ENCODE data around the gene AP2A2. TPM values are rescaled to one million over a fixed set of nuclear protein-coding genes. Genes with fewer than 3 reads are reported as not detected.

Gene AP2A2
- total RNA-seq, 4 donors from 2014 or later: 70.5 to 130 (median 102) TPM

DNA sequence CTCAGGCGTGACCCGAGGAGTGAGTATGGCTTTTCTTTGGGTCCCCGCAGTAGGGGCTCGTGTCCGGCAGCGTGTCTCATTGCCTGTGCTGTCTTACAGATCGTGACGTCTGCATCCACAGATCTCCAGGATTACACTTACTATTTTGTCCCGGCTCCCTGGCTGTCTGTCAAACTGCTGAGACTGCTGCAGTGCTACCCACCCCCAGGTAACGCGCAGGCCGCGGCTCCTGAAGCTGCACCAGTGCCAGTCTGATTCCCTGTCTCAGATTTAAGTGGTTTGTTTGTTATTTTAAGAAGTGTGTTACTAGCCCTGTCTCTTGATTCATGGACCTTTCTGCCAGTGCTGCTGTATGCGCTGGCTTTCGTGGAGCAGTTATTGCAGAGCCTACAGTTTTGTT lies 58.9 kb downstream of the AP2A2 start:
- in situ Hi-C loops (cut with MboI; ENCODE audit: low pct_ligation_motif_present in 1 of 4, low pct_unique_long_range_greater_than_20kb in 1 of 4, low sequenced_read_pairs in 3 of 4): no loop called here
- Histone ChIP-seq H3K36me3 (peaks cover 0 to 48% (median 18%) of the 10 kb centered on the region in 4 donors), H3K9me3 (no peaks in the 10 kb centered on the region), H3K4me3 (no peak overlapping the region), H3K27ac (no peak overlapping the region), H3K4me1 (no peaks in the 10 kb centered on the region), H3K27me3 (no peaks in the 10 kb centered on the region)
- DNase-seq: no peak
- intact Hi-C loops (cut with DNase I; ENCODE audit: low total_unique reads): no loop called here
- WGBS, 2 donors (ENCODE audit: low coverage in 1 of 2): 94 to 100% methylated on average over 2 to 15 of the region's 15 CpGs
- TF ChIP-seq, protein P1, sequence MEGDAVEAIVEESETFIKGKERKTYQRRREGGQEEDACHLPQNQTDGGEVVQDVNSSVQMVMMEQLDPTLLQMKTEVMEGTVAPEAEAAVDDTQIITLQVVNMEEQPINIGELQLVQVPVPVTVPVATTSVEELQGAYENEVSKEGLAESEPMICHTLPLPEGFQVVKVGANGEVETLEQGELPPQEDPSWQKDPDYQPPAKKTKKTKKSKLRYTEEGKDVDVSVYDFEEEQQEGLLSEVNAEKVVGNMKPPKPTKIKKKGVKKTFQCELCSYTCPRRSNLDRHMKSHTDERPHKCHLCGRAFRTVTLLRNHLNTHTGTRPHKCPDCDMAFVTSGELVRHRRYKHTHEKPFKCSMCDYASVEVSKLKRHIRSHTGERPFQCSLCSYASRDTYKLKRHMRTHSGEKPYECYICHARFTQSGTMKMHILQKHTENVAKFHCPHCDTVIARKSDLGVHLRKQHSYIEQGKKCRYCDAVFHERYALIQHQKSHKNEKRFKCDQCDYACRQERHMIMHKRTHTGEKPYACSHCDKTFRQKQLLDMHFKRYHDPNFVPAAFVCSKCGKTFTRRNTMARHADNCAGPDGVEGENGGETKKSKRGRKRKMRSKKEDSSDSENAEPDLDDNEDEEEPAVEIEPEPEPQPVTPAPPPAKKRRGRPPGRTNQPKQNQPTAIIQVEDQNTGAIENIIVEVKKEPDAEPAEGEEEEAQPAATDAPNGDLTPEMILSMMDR (IDR thresholded peaks at IDR 0.05): no peak
- no peak for TF ChIP-seq EP300 (IDR thresholded peaks at IDR 0.05; ENCODE audit: low read depth)
- TF ChIP-seq POLR2A (IDR thresholded peaks at IDR 0.05): no peak
- no peak for TF ChIP-seq POLR2AphosphoS5 (IDR thresholded peaks at IDR 0.05)

GRCh38 chr11:985406-985805 lies 59.7 kb downstream of the AP2A2 start:
- no peak overlapping the region for H3K4me3 ChIP-seq
- H3K4me1 ChIP-seq: no peaks in the 10 kb centered on the region
- 65% methylated on average over 21 of the region's 21 CpGs; no CpG with 5 or more reads in 1 of the 2 donors for WGBS, 2 donors (ENCODE audit: low coverage in 1 of 2)
- H3K27ac ChIP-seq: no peak overlapping the region
- peak; percentile 32 for DNase-seq
- in situ Hi-C loops (cut with MboI; ENCODE audit: low pct_ligation_motif_present in 1 of 4, low pct_unique_long_range_greater_than_20kb in 1 of 4, low sequenced_read_pairs in 3 of 4): no loop called here
- no peak for TF ChIP-seq POLR2A (IDR thresholded peaks at IDR 0.05)
- intact Hi-C loops (cut with DNase I; ENCODE audit: low total_unique reads): no loop called here
- no peaks in the 10 kb centered on the region for H3K9me3 ChIP-seq
- no peaks in the 10 kb centered on the region for H3K27me3 ChIP-seq
- H3K36me3 ChIP-seq: peaks cover 0 to 52% (median 18%) of the 10 kb centered on the region in 4 donors

DNA sequence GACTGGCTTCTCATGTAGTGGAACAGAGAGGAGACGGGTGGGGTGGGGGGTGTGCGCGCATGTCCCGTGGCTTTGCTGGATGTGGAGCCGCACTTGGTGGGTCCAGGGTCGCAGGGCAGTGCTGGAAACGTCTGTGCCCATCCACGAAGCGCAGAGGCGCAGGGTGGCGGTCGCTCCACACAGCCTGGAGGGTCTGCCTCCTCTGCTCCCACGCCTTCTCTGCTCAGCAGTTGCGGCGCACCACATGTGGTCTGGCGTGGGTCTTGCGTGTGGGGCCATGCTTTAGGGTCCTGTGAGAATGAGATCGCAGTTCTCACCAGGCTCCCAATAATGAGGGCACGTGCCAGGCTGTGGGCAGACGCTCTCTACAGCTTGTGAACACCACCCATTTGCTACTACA lies 60.2 kb downstream of the AP2A2 start:
- no peaks in the 10 kb centered on the region for H3K4me1 ChIP-seq
- intact Hi-C loops (cut with DNase I; ENCODE audit: low total_unique reads): no loop called here
- WGBS, 2 donors (ENCODE audit: low coverage in 1 of 2): 91% methylated on average over 20 of the region's 20 CpGs; no CpG with 5 or more reads in 1 of the 2 donors
- H3K4me3 ChIP-seq: no peak overlapping the region
- H3K27me3 ChIP-seq: no peaks in the 10 kb centered on the region
- no peaks in the 10 kb centered on the region for H3K9me3 ChIP-seq
- H3K36me3 ChIP-seq: peaks cover 0 to 52% (median 18%) of the 10 kb centered on the region in 4 donors
- in situ Hi-C loops (cut with MboI; ENCODE audit: low pct_ligation_motif_present in 1 of 4, low pct_unique_long_range_greater_than_20kb in 1 of 4, low sequenced_read_pairs in 3 of 4): no loop called here
- TF ChIP-seq POLR2AphosphoS5 (IDR thresholded peaks at IDR 0.05) (no peak), POLR2A (IDR thresholded peaks at IDR 0.05) (no peak), EP300 (IDR thresholded peaks at IDR 0.05; ENCODE audit: low read depth) (no peak)
- TF ChIP-seq, protein P1 (IDR thresholded peaks at IDR 0.05): no peak
- H3K27ac ChIP-seq: no peak overlapping the region
- no peak for DNase-seq

DNA sequence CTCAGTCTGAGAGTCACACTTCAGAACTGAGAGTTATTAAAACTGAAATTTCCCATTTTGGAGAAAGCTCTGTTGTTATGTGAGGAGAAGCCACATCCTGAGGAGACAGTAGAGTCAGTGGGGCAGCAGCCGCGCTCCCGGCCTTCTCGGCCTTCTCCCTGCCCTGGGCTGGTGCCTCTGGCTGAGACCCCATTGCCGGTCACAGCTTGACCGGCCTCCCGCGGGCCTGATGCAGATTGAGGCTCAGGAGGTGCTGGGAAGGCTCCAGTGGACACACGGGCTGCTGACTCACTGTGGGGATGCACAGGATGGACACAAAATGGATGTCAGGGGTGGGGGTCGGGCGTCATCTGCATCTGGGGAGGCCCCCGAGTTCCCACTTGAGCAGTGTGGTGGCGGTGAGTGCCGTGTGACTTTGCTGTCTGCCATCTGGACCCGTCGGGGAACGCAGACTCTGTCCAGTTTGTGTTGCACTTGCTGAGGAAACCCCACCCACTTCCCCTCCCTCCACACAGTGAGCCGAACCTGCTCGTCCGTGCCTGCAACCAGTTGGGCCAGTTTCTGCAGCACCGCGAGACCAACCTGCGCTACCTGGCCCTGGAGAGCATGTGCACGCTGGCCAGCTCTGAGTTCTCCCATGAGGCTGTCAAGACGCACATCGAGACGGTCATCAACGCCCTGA lies 60.7 kb downstream of the AP2A2 start:
- H3K4me1 ChIP-seq: no peaks in the 10 kb centered on the region
- no peaks in the 10 kb centered on the region for H3K9me3 ChIP-seq
- no peak overlapping the region for H3K4me3 ChIP-seq
- no peaks in the 10 kb centered on the region for H3K27me3 ChIP-seq
- WGBS, 2 donors (ENCODE audit: low coverage in 1 of 2): 87% methylated on average over 23 of the region's 28 CpGs; no CpG with 5 or more reads in 1 of the 2 donors
- intact Hi-C loops (cut with DNase I; ENCODE audit: low total_unique reads) (no loop called here), in situ Hi-C loops (cut with MboI; ENCODE audit: low pct_ligation_motif_present in 1 of 4, low pct_unique_long_range_greater_than_20kb in 1 of 4, low sequenced_read_pairs in 3 of 4) (no loop called here)
- TF ChIP-seq POLR2AphosphoS5 (IDR thresholded peaks at IDR 0.05) (no peak), EP300 (IDR thresholded peaks at IDR 0.05; ENCODE audit: low read depth) (no peak), POLR2A (IDR thresholded peaks at IDR 0.05) (no peak)
- TF ChIP-seq, protein P1 (IDR thresholded peaks at IDR 0.05): no peak
- no peak overlapping the region for H3K27ac ChIP-seq
- peaks cover 0 to 46% (median 18%) of the 10 kb centered on the region in 4 donors for H3K36me3 ChIP-seq
- DNase-seq: no peak
